SKM-1 (cell line): ENCODE results near the gene ARID3B.
"Not testable (repeated sequence)": the region's sequence is repeated elsewhere in the genome, so short reads cannot be mapped to it uniquely, and the experiment has no call there.

Experiments
- DNase-seq: peaks from one replicate; lab custom pipeline; 2025; ENCODE audit not compliant: unreplicated experiment; lab: John Stamatoyannopoulos, UW

The ARID3B gene

GRCh38 chr15:74531144-74531811 is 9.7 kb upstream of the ARID3B start:
- no peak for DNase-seq

GRCh38 chr15:74535388-74536084 is 5.5 kb upstream of the ARID3B start:
- DNase-seq = no peak

GRCh38 chr15:74537736-74538135 is 3.3 kb upstream of the ARID3B start:
- DNase-seq = no peak

GRCh38 chr15:74539521-74539920 is 1.5 kb upstream of the ARID3B start:
- not testable (repeated sequence) for DNase-seq

GRCh38 chr15:74540161-74540760 is 759 bp upstream of the ARID3B start:
- no peak for DNase-seq

- DNase-seq = peak; percentile 8
Observed at GRCh38 chr15:74541494-74542165, 610 bp downstream of the ARID3B start.

- no peak for DNase-seq
Observed at GRCh38 chr15:74542166-74543042, 1.4 kb downstream of the ARID3B start.

GRCh38 chr15:74543043-74543422 is 2.0 kb downstream of the ARID3B start:
- no peak for DNase-seq

GRCh38 chr15:74543583-74543982 is 2.6 kb downstream of the ARID3B start:
- no peak for DNase-seq

GRCh38 chr15:74545086-74545485 is 4.1 kb downstream of the ARID3B start:
- DNase-seq = no peak

- peak; percentile 92 for DNase-seq
Observed at GRCh38 chr15:74545776-74546656, 5.0 kb downstream of the ARID3B start.

- DNase-seq = no peak
Observed at GRCh38 chr15:74547616-74548015, 6.6 kb downstream of the ARID3B start.

GRCh38 chr15:74548241-74548640 is 7.2 kb downstream of the ARID3B start:
- no peak for DNase-seq

GRCh38 chr15:74549816-74550215 is 8.8 kb downstream of the ARID3B start:
- DNase-seq = no peak

GRCh38 chr15:74551714-74552113 is 10.7 kb downstream of the ARID3B start:
- DNase-seq = no peak

GRCh38 chr15:74552773-74553441 is 11.9 kb downstream of the ARID3B start:
- DNase-seq = no peak

GRCh38 chr15:74555192-74555591 is 14.2 kb downstream of the ARID3B start:
- DNase-seq = no peak

GRCh38 chr15:74558706-74559105 is 17.7 kb downstream of the ARID3B start:
- DNase-seq = no peak

- DNase-seq = no peak
Observed at GRCh38 chr15:74563442-74563841, 22.4 kb downstream of the ARID3B start.
